ENCODE results near the gene ACIN1. TPM values are rescaled to one million over a fixed set of nuclear protein-coding genes. Genes with fewer than 3 reads are reported as not detected.

ACIN1 gene
- total and polyA plus RNA-seq, 2 donors (not counting 1 experiment from before 2014, with no cell fraction given): 75.1 to 94.0 TPM

GRCh38 chr14:23130871-23131270, 35.9 kb upstream of the ACIN1 start:
- TF ChIP-seq CTCF (conservative IDR thresholded peaks at IDR 0.05 in 1 of 2, IDR thresholded peaks at IDR 0.05 in 1 of 2; ENCODE audit: low read depth in 1 of 2, low read length in 2 of 2) (no peak), EZH2 (IDR thresholded peaks at IDR 0.05; ENCODE audit: low read length, missing control alignments) (no peak)
- H3K4me3 ChIP-seq (replicated peaks in 1 of 4; ENCODE audit: control extremely low read depth in 1 of 4, insufficient read depth in 1 of 4, low read depth in 3 of 4, low read length in 4 of 4): no peak overlapping the region
- H3K4me2 ChIP-seq (ENCODE audit: extremely low read depth, insufficient read depth, low read length): no peak overlapping the region
- H3K36me3 ChIP-seq (ENCODE audit: control insufficient read depth, insufficient read depth, low read length): no peaks in the 10 kb centered on the region
- no peaks in the 10 kb centered on the region for H3K4me1 ChIP-seq (ENCODE audit: control insufficient read depth, extremely low read depth, insufficient read depth, low read length)
- H3K9ac ChIP-seq (ENCODE audit: insufficient read depth, low read length): no peak overlapping the region
- H2AFZ ChIP-seq (ENCODE audit: low read length): no peak overlapping the region
- no peak for DNase-seq (ENCODE audit: low read depth in 2 of 2)
- no peaks in the 10 kb centered on the region for H3K9me3 ChIP-seq (ENCODE audit: control insufficient read depth, insufficient read depth, low read depth, low read length)
- H3K27ac ChIP-seq (ENCODE audit: insufficient read depth, low read length): no peak overlapping the region
- no peaks in the 10 kb centered on the region for H4K20me1 ChIP-seq (ENCODE audit: control insufficient read depth, extremely low read depth, insufficient read depth, low read length)
- peaks cover 6% of the 10 kb centered on the region for H3K27me3 ChIP-seq (ENCODE audit: control insufficient read depth, insufficient read depth, low read length)
- no peaks in the 10 kb centered on the region for H3K79me2 ChIP-seq (ENCODE audit: control insufficient read depth, insufficient read depth, low read length)

- TF ChIP-seq EZH2 (IDR thresholded peaks at IDR 0.05; ENCODE audit: low read length, missing control alignments) (no peak), CTCF (conservative IDR thresholded peaks at IDR 0.05 in 1 of 2, IDR thresholded peaks at IDR 0.05 in 1 of 2; ENCODE audit: low read depth in 1 of 2, low read length in 2 of 2) (no peak)
- H3K4me1 ChIP-seq (ENCODE audit: control insufficient read depth, extremely low read depth, insufficient read depth, low read length): no peaks in the 10 kb centered on the region
- H3K9me3 ChIP-seq (ENCODE audit: control insufficient read depth, insufficient read depth, low read depth, low read length): no peaks in the 10 kb centered on the region
- no peak overlapping the region for H2AFZ ChIP-seq (ENCODE audit: low read length)
- no peak for DNase-seq (ENCODE audit: low read depth in 2 of 2)
- H3K27ac ChIP-seq (ENCODE audit: insufficient read depth, low read length): no peak overlapping the region
- H3K4me2 ChIP-seq (ENCODE audit: extremely low read depth, insufficient read depth, low read length): no peak overlapping the region
- H3K9ac ChIP-seq (ENCODE audit: insufficient read depth, low read length): no peak overlapping the region
- no peaks in the 10 kb centered on the region for H4K20me1 ChIP-seq (ENCODE audit: control insufficient read depth, extremely low read depth, insufficient read depth, low read length)
- H3K27me3 ChIP-seq (ENCODE audit: control insufficient read depth, insufficient read depth, low read length): peaks cover 6% of the 10 kb centered on the region
- H3K79me2 ChIP-seq (ENCODE audit: control insufficient read depth, insufficient read depth, low read length): no peaks in the 10 kb centered on the region
- no peak overlapping the region for H3K4me3 ChIP-seq (replicated peaks in 1 of 4; ENCODE audit: control extremely low read depth in 1 of 4, insufficient read depth in 1 of 4, low read depth in 3 of 4, low read length in 4 of 4)
- H3K36me3 ChIP-seq (ENCODE audit: control insufficient read depth, insufficient read depth, low read length): no peaks in the 10 kb centered on the region
Observed at GRCh38 chr14:23129759-23130316, 34.9 kb upstream of the ACIN1 start.

GRCh38 chr14:23128969-23129758, 34.2 kb upstream of the ACIN1 start:
- Histone ChIP-seq H3K4me2 (ENCODE audit: extremely low read depth, insufficient read depth, low read length) (no peak overlapping the region), H4K20me1 (ENCODE audit: control insufficient read depth, extremely low read depth, insufficient read depth, low read length) (no peaks in the 10 kb centered on the region), H3K36me3 (ENCODE audit: control insufficient read depth, insufficient read depth, low read length) (no peaks in the 10 kb centered on the region), H3K27ac (ENCODE audit: insufficient read depth, low read length) (no peak overlapping the region), H2AFZ (ENCODE audit: low read length) (no peak overlapping the region), H3K27me3 (ENCODE audit: control insufficient read depth, insufficient read depth, low read length) (peaks cover 6% of the 10 kb centered on the region), H3K79me2 (ENCODE audit: control insufficient read depth, insufficient read depth, low read length) (no peaks in the 10 kb centered on the region), H3K4me3 (replicated peaks in 1 of 4; ENCODE audit: control extremely low read depth in 1 of 4, insufficient read depth in 1 of 4, low read depth in 3 of 4, low read length in 4 of 4) (no peak overlapping the region), H3K9ac (ENCODE audit: insufficient read depth, low read length) (no peak overlapping the region), H3K4me1 (ENCODE audit: control insufficient read depth, extremely low read depth, insufficient read depth, low read length) (no peaks in the 10 kb centered on the region), H3K9me3 (ENCODE audit: control insufficient read depth, insufficient read depth, low read depth, low read length) (no peaks in the 10 kb centered on the region)
- TF ChIP-seq CTCF (conservative IDR thresholded peaks at IDR 0.05 in 1 of 2, IDR thresholded peaks at IDR 0.05 in 1 of 2; ENCODE audit: low read depth in 1 of 2, low read length in 2 of 2) (no peak), EZH2 (IDR thresholded peaks at IDR 0.05; ENCODE audit: low read length, missing control alignments) (no peak)
- no peak for DNase-seq (ENCODE audit: low read depth in 2 of 2)

All from fibroblast of lung (primary cell).